HG02840 (cell line): Measurements from ENCODE around the gene PSME1.

Source experiments
- ATAC-seq: cut with Tn5 transposase; IDR thresholded peaks from one replicate; pipeline ENCODE4 v1.9.1; 2021; ENCODE audit warnings: mild to moderate bottlenecking, moderate library complexity, moderate number of reproducible peaks; ENCODE audit not compliant: unreplicated experiment, low FRiP score

Gene PSME1

DNA sequence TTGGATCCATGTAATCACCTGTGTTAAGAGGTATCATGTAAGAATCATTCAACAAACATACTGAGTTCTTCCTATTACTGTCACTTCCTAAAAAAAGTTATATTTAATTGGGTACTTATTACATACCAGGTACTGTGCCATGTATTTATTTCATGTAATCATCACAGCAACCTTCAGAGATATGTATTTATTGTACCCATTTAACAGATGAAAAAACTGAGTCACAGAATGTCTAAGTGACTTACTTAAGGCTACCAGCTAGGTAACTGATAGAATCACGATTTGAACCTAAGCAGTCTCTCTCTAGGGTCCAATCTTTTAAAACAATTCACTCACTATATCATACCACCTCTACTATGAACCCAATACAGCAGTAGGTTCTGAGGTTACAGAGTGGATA is 8.5 kb downstream of the PSME1 start:
- no peak for ATAC-seq

DNA sequence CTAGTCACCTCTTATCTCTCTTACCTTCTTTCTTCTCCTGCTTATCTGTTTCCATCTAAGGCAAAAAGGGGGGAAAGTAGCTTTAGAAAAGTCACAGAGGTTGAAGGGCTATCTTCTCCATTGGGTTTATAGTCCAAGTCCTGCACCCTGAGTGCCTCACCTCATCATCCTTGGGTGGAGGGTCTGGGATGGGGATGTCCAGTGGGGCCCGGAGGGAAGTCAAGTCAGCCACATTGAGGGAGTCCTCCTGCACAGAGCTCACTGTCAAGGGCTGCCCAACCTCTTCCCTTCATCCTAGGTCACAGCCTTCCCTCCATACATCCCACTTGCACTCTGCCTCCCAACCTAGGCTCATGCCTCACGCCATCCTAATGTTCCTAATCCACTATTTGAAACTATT is 9.2 kb downstream of the PSME1 start:
- ATAC-seq, result no peak

DNA sequence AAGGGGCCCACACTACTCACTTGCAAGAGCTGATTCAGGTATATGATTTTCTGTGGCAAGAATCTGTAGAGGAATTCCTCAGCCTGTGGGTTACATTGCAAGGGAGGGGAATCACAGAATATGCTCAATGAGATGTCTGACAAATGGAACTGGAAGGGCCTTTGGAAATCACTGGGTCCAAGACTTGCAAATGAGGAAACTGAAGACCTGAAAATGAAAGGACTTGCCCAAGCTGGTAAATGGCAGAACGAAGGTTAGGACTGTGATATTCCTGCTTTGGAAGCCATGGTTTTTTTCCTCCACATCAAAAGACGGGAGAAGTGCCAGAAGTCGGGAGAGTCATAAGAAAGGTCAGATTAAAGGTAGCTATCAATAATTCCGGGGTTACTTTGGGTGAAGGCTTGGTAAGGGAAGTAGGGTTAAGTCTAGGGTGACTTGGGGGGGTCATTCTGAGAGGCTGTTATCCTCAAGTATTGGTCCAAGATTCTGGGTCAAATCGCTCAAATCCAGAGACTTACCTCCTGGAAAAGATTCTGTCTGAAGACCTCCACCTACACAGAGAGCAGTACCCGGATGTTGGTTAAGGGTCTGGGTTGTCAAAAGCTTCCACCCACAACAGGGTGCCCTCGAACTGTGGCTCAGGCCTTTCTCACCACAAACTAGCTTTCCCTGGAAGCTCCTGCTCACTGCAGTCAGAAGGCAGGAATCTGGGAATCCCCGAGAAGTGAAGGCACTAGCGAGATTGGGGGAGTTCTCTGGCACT is 9.9 kb downstream of the PSME1 start:
- ATAC-seq, result no peak

DNA sequence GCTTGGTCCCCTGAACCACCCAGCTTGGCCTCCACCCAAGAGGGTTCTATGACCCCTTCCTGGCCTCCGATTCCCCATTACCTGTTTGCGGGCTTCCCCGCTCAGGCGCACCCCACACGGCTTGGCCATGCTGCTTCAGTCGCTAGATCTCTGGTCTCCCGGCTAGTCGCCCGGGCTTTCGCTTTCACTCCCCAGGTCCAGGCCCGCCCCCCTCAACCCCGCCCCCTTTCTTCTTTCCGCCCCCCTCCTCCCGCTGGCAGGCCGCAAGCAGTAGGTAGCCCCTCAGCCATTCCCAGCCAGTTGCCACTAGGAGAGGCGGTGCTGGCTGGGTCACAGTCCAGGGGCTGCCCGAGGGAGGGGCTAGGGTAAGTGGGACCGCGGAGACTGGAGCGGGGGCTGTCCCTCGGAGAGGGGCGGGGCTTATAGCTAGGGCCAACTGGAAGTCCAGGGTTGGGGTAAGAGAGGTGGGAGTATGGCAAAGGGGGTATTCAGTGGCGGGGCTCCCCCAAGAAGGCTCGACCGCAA is 10.5 kb downstream of the PSME1 start, which contains the start of gene PSME2:
Gene PSME2, minus strand, starts transcription at position 158 of the 525 bp plus-strand sequence. Its CDS starts 29 bp downstream, at position 129.
- peak; percentile 55 for ATAC-seq

DNA sequence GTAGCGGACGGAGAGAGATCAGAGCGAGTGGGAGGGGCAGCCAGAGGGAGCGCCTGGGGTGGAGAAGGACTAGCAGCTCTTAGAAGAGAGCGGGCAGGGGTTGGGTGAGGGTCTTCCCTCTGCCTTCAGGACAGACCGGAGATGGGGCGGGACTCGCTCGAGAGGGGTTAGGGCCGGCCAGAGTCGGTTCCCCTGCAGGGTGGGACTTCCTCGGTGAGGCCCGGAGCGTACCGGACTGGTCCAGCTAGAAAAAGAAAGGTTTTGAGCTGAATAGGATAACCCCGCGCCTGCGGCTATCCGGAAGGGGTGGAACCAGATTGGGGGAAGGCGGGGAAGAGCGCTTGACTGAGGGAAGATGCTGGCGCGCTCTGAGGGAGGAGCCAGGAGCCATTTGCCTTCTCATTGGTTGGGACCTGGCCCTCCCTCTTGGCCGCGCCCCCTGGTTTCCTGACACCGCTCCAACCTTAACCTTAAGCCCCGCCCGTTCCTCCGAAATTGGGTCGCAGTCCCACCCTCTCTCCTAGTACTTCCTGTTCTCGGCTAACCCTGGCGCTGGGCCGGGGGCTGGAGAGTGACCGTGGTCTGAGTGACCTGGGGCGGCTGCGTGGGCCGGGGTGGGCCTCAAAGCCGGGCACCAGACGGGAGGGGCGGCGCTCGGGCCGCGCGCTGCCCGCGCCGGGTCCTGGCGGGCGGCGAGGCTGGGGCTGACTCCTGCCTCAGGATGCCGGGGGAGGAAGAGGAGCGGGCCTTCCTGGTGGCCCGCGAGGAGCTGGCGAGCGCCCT is 11.2 kb downstream of the PSME1 start, which contains the start of gene RNF31:
Gene RNF31, plus strand, starts transcription at position 521 of the 783 bp plus-strand sequence. Its CDS starts 201 bp downstream, at position 722.
- peak; percentile 83 for ATAC-seq

DNA sequence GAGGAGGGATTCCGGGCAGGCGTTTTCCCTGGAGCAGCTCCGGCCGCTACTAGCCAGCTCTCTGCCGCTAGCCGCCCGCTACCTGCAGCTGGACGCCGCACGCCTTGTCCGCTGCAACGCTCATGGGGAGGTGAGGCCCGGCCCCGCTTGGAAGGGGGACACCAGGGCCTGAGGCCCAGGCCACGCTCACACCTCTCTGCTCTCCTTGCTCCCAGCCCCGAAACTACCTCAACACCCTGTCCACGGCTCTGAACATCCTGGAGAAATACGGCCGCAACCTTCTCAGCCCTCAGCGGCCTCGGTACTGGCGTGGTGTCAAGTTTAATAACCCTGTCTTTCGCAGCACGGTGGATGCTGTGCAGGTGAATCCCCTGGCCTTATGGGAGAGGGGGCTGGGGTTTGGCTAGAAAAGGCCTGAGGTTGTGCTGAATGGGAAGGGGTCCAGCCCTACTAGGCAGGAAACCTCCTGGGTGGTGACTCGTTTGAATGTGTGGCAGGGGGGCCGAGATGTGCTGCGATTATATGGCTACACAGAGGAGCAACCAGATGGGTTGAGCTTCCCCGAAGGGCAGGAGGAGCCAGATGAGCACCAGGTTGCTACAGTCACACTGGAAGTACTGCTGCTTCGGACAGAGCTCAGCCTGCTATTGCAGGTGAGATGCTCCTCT is 11.9 kb downstream of the PSME1 start:
- ATAC-seq, result no peak

DNA sequence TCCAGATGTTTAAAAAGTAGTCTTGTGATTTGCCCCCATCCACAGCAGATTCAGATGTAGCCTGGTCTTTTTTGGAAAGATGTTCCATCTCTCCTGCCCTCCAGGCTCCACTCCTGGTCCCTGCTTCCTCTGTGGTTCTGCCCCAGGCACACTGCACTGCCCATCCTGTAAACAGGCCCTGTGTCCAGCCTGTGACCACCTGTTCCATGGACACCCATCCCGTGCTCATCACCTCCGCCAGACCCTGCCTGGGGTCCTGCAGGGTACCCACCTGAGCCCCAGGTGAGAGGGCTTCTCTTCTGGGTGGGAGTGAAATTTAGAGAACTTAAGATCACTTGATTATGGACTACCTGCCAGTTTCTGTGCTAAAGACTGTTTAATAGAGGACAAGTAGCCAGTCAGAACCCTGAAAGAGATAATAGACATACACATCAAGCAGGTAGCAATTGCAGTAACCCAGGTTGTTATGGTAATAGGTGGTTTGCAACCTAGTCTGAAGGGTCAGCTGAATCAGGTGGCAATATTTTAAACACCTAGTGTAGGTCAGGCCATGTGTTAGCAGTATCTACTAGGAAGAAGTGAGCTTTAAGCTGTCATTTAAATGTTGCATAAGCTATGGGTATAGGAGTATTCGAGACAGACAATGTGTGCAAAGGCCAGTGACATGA is 13.4 kb downstream of the PSME1 start:
- no peak for ATAC-seq

DNA sequence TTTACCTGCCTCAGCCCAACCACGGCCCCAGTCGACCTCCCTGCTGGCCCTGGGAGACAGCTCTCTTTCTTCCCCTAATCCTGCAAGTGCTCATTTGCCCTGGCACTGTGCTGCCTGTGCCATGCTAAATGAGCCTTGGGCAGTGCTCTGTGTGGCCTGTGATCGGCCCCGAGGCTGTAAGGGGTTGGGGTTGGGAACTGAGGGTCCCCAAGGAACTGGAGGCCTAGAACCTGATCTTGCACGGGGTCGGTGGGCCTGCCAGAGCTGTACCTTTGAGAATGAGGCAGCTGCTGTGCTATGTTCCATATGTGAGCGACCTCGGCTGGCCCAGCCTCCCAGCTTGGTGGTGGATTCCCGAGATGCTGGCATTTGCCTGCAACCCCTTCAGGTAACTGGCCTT is 14.1 kb downstream of the PSME1 start:
- no peak for ATAC-seq

DNA sequence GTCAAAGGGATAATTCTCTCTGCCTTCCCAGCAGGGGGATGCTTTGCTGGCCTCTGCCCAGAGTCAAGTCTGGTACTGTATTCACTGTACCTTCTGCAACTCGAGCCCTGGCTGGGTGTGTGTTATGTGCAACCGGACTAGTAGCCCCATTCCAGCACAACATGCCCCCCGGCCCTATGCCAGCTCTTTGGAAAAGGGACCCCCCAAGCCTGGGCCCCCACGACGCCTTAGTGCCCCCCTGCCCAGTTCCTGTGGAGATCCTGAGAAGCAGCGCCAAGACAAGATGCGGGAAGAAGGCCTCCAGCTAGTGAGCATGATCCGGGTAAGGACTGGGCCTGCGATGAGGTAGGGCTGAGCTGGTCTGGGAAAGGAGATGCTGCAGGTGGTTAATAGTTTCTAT is 14.6 kb downstream of the PSME1 start:
- ATAC-seq, result no peak

DNA sequence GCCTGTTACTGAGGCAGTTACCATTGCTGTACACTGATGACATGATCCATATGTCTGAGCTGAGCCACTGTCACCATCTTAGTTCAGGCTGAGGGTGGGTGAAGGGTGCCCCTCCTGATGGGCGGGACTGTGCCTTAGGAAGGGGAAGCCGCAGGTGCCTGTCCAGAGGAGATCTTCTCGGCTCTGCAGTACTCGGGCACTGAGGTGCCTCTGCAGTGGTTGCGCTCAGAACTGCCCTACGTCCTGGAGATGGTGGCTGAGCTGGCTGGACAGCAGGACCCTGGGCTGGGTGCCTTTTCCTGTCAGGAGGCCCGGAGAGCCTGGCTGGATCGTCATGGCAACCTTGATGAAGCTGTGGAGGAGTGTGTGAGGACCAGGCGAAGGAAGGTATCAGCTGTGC is 15.0 kb downstream of the PSME1 start:
- no peak for ATAC-seq

DNA sequence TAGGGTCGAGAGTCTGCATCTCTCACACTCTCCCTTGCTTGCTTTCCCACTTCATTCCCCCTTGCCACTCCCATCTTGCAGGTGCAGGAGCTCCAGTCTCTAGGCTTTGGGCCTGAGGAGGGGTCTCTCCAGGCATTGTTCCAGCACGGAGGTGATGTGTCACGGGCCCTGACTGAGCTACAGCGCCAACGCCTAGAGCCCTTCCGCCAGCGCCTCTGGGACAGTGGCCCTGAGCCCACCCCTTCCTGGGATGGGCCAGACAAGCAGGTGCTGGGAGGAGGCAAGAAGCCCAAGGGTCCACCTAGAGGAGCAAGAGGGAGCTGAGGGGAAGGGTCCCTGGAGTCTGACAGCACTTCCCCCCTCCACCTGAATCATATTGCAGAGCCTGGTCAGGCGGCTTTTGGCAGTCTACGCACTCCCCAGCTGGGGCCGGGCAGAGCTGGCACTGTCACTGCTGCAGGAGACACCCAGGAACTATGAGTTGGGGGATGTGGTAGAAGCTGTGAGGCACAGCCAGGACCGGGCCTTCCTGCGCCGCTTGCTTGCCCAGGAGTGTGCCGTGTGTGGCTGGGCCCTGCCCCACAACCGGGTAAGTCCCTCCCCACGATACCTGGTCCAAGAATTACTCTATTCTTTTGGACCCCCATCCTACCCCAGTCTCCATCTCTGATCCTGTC is 15.5 kb downstream of the PSME1 start:
- no peak for ATAC-seq

DNA sequence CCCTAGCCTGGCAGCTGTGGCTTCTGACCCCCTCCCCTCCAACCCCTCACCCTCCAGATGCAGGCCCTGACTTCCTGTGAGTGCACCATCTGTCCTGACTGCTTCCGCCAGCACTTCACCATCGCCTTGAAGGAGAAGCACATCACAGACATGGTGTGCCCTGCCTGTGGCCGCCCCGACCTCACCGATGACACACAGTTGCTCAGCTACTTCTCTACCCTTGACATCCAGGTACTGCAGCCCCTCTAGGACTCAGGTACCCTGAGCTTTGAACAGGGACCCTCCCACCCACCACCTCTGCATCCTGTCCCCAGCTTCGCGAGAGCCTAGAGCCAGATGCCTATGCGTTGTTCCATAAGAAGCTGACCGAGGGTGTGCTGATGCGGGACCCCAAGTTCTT is 19.1 kb downstream of the PSME1 start:
- ATAC-seq, result no peak

DNA sequence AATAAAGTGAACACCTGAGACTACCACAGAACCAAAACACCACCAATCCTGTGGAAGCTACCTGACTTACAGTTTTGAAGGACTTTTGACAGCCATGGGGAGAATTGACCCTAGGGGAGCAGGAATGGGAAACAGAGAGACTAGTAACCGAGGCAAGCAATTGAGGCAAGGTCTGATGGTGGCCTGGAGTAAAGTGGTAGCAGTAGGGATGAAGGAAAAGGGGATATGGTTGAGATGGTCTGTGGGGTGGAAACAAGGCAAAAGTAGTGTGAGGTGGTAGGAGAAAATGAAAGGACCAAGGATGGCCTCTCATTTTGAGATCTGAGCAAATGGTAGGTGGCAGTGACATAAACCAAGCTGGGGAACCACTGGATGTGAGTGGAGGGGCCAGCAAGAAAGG is 20.8 kb downstream of the PSME1 start:
- no peak for ATAC-seq

DNA sequence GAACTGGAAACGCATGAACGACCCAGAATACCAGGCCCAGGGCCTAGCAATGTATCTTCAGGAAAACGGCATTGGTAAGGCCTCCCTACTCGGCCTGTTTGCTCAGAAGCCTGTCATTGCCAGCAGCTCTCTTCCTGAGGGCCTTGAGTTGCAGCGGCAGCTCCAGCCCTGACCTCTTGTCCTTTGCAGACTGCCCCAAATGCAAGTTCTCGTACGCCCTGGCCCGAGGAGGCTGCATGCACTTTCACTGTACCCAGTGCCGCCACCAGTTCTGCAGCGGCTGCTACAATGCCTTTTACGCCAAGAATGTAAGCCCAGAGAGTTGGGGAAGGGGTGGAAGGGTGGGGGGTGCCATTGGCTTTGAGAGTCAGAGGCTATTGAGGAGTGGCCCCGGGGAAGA is 21.3 kb downstream of the PSME1 start:
- no peak for ATAC-seq

DNA sequence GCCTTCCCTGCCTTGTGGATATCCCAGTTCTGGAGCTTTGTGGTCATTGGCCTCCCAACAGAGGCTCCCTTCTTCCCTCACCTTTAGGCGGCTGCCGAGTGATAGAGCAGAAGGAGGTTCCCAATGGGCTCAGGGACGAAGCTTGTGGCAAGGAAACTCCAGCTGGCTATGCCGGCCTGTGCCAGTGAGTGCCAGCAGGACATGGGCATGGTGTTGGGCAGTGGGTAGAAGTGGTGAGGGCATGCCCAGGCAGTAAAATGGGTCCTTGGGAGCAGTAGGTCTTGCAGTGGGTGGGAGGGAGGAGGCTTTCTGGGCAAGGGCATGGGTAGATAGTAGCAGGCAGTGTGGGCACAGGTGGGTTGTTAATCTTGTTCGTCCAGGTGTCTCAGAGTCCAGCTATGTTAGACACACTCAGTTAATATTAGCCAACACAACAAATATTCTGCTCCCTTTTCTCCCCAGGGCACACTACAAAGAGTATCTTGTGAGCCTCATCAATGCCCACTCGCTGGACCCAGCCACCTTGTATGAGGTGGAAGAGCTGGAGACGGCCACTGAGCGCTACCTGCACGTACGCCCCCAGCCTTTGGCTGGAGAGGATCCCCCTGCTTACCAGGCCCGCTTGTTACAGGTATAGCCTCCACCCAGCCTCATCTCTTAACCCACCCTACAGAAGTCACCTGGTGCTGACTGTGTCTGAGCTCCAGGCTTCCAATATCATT is 23.9 kb downstream of the PSME1 start:
- no peak for ATAC-seq

DNA sequence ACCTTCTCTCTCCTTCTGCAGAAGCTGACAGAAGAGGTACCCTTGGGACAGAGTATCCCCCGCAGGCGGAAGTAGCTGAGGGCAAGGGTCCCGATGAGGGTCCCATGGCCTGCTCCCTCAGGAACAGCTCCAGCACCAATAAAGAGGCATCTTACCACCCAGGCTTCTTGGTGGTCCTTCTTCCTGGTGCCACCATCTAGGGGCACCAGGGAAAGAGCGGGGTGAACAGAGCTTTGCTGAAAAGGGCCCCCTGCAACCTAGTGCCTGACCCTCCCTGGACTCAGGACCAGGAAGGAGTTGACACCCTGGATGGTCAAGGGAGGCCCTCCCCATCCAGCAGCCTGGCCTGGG is 24.5 kb downstream of the PSME1 start:
- peak; percentile 23 for ATAC-seq

DNA sequence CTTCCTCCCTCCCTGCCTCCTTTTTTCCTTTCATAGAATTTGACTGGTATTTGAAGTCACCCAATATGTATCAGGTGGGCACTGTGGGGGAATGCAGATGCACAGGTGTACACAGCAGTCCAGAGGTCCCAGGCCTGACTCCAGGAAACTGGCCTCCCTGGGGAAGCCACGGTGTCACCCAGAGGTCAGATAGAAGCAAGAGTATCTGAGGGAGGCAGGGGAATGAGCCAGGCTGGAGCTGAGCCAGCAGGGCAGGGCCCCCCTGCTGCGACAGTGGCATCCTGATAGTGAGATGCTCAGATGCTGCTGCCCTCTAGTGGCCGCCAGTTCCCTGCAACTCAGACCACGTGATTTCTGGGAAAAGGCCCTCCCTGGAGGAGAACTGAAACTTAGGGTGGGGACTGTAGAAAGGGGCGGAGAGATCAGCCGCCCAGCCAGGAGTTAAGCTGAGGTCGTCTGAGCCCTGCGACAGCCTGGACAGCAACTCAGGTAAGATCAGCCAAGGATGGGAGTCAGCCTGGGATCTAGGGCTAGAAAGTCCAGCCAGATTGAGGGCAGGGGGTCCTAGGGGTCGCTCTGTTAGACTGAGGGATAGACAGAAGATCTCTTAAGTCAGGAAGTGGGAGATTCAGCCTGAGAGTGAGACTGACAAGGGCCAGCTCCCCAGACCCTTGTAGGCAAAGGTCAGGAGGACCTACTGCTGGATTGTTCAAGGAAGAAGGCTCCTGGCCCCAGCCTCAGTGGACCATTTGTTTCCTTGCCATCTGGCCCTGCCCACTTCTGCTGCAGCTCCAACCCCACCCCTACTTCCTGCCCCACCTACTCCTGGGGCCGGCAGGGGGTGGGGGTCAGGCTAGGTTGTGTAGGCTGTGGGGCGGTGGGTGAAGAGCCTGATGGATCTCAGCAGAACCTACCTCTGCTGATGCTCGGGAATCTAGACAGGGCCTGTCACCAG is 25.1 kb downstream of the PSME1 start, which contains the start of gene IRF9:
Gene IRF9, plus strand, starts transcription at position 416 of the 955 bp plus-strand sequence. CDS start 880 bp downstream, outside the sequence.
- peak; percentile 76 for ATAC-seq

DNA sequence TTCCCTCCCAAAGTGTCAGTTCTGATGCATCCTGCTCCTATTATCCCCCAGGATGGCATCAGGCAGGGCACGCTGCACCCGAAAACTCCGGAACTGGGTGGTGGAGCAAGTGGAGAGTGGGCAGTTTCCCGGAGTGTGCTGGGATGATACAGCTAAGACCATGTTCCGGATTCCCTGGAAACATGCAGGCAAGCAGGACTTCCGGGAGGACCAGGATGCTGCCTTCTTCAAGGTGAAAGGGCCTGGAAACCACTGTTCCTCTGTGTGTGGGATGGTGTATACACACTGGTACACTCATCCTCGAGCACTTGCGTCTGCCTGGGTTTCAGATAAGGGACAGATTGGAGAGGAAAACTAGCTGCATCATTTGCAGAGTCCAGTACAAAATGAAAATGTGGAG is 26.1 kb downstream of the PSME1 start:
- ATAC-seq, result no peak
